NT2/D1 (cell line): ENCODE data around the gene KLHL17.
A peak's percentile ranks its signal among the peaks of the same experiment; 100 is the strongest.

Source experiments
- DNase-seq: peaks from one replicate; pipeline ENCODE4 v3.0.0-alpha.2; 2011; ENCODE audit warnings: low read depth, low spot score
- H3K27me3 ChIP-seq: 2 replicates; pipeline ENCODE4 v1.6.0; 2011; ENCODE audit warnings: mild to moderate bottlenecking; ENCODE audit not compliant: insufficient read length, insufficient read depth
- H3K36me3 ChIP-seq: 2 replicates; pipeline ENCODE4 v1.6.1; 2011; ENCODE audit warnings: mild to moderate bottlenecking, low read length, mixed read lengths; ENCODE audit not compliant: insufficient read depth, insufficient read length
- H3K4me1 ChIP-seq: 2 replicates; pipeline ENCODE4 v1.5.1; 2011; ENCODE audit not compliant: insufficient read depth, insufficient read length
- H3K4me3 ChIP-seq: 2 replicates; pipeline ENCODE4 v1.5.1; 2011; ENCODE audit warnings: low read depth; ENCODE audit not compliant: insufficient read length
- H3K9ac ChIP-seq: 2 replicates; pipeline ENCODE4 v1.6.0; 2011; ENCODE audit warnings: low read depth; ENCODE audit not compliant: insufficient read length
- H3K9me3 ChIP-seq: 2 replicates; pipeline ENCODE4 v1.5.1; 2011; ENCODE audit warnings: mild to moderate bottlenecking, low read length; ENCODE audit not compliant: insufficient read depth
- SUZ12 ChIP-seq: IDR thresholded peaks from 2 replicates; pipeline ENCODE4 v1.6.1; 2011; ENCODE audit not compliant: insufficient read length, insufficient read depth; ENCODE audit errors: extremely low read depth
- YY1 ChIP-seq: IDR thresholded peaks from 2 replicates; pipeline ENCODE4 v1.6.1; 2011; ENCODE audit not compliant: insufficient read length, insufficient read depth
- ZNF274 ChIP-seq: IDR thresholded peaks from 2 replicates; pipeline ENCODE4 v1.6.1; 2011; ENCODE audit warnings: mild to moderate bottlenecking, low read depth, low read length

KLHL17 gene

DNA sequence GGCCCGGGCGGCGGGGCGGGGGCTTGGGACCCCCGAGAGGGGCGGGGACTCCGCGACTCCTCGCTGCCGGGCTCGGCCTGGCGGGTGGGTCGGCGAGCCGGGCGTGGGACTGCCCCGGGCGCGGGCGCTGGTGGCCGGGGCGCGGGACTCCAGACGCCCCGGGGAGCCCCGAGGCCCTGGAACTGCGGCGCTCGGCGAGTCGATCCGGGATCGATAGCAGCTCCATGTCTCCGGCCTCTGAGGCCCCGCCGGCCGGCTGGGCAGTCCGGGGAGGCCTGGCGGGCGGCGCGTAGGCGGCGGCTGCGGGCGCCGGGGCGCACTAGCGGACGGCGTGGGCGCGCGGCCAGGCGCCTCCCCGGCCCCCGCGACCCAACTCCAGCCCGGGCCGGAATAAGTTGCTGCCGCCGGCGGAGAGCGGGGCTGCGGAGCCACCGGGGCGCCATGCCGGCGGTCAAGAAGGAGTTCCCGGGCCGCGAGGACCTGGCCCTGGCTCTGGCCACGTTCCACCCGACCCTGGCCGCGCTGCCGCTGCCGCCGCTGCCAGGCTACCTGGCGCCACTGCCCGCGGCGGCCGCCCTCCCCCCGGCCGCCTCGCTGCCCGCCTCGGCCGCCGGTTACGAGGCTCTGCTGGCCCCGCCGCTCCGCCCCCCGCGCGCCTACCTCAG is 36.3 kb upstream of the KLHL17 start:
- no peak for DNase-seq
- Histone ChIP-seq H3K9me3 (no peaks in the 10 kb centered on the region), H3K9ac (peak overlapping the region; percentile 67), H3K27me3 (peaks cover 91% of the 10 kb centered on the region), H3K4me3 (peak overlapping the region; percentile 51), H3K36me3 (no peaks in the 10 kb centered on the region), H3K4me1 (peaks cover 18% of the 10 kb centered on the region)
- TF ChIP-seq SUZ12 (no peak), YY1 (no peak), ZNF274 (no peak)

DNA sequence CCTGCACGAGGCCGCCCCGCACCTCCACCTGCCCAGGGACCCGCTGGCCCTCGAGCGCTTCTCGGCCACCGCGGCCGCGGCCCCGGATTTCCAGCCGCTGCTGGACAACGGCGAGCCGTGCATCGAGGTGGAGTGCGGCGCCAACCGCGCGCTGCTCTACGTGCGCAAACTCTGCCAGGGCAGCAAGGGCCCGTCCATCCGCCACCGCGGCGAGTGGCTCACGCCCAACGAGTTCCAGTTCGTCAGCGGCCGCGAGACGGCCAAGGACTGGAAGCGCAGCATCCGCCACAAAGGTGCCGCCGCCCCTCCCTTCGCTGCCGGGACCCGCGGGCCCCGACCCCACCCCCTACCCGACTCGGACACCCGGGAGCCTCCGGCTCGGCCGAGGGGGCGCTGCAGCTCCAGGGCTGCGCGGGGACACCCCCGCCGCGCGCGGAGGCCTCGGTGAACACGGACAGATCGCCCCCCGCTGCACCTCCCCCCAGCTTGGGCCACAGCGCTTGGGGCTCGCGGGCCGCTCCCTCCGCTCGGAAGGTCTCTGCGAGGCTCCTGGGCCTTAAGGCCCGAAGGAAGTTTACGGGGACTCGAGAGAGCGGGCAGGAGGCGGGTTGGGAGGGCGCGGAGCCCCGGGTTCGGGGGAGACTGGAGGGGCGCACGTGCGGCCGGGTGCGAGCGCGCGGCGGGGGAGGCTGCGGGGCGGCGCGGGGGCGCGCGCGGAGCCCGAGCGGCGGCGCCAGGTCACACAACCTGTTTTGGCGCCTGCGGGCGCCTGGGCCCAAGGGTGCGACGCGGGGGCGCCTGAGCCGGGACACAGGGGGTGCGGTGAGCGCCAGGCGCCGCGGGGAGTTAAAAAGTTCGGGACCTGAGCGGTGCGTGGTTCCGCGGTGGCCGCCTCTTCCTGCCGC is 35.5 kb upstream of the KLHL17 start:
- no peak for TF ChIP-seq ZNF274
- Histone ChIP-seq H3K9me3 (no peaks in the 10 kb centered on the region), H3K36me3 (no peaks in the 10 kb centered on the region), H3K4me1 (peaks cover 18% of the 10 kb centered on the region), H3K9ac (peak overlapping the region; percentile 67), H3K27me3 (peaks cover 90% of the 10 kb centered on the region), H3K4me3 (peak overlapping the region; percentile 51)
- no peak for DNase-seq

DNA sequence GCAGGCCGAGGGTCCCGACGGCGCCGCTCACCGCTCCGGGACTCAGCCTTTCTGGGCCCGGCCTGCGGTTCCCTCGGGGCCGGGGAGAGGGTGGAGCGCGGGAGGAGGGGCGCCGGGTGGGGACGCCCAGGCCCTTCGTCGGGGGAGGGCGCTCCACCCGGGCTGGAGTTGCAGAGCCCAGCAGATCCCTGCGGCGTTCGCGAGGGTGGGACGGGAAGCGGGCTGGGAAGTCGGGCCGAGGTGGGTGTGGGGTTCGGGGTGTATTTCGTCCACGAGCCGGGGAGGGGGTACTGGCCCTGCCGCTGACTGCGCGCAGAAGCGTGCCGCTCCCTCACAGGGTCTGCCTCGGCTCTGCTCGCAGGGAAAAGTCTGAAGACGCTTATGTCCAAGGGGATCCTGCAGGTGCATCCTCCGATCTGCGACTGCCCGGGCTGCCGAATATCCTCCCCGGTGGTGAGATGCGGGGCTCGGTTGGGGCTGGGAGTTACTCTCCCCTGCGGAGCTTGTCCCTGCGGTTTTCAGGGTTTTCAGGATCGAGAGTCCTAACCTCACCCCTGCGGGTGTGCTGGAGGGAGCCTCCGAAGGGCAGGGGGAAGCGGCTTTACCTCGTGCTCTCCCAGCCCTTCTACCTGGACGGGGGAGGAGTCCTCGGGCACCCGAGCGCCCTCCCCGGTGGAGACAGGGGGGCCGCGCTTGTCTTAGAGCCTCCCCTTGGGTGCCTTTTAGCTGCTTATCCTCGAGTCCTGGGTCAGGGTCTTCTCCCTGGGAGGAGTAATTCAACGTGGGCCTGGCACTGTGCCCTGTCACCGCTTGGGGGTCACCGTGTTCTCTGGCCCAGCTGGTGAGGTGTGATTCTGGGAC is 34.6 kb upstream of the KLHL17 start:
- Histone ChIP-seq H3K36me3 (no peaks in the 10 kb centered on the region), H3K4me3 (peak overlapping the region; percentile 51), H3K27me3 (peaks cover 89% of the 10 kb centered on the region), H3K9me3 (no peaks in the 10 kb centered on the region), H3K4me1 (peaks cover 19% of the 10 kb centered on the region), H3K9ac (peak overlapping the region; percentile 16)
- no peak for TF ChIP-seq YY1
- TF ChIP-seq SUZ12, result peak; percentile 66
- no peak for TF ChIP-seq ZNF274
- DNase-seq, result no peak

DNA sequence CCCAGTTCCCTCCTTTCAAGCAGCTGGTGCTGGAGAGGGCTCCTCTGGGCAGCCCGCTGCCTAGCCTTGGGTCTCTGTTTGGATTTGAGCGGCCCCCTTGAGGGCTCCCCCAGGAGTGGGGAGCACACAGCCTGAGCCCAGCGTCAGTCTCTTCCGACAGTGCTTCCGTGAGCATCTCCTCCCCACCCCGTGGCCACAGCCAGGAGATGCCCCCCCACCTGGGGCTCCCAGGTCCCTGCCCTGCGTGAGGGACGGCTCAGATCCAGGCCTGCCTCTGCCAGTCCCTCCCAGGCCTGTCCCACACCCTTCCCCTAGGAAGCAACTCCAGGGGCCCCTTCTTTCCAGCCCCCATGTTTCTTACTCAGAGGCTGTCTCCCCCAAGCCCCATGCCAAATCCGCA is 33.1 kb upstream of the KLHL17 start:
- no peak overlapping the region for H3K4me3 ChIP-seq
- TF ChIP-seq SUZ12, result no peak
- TF ChIP-seq YY1, result no peak
- peaks cover 80% of the 10 kb centered on the region for H3K27me3 ChIP-seq

DNA sequence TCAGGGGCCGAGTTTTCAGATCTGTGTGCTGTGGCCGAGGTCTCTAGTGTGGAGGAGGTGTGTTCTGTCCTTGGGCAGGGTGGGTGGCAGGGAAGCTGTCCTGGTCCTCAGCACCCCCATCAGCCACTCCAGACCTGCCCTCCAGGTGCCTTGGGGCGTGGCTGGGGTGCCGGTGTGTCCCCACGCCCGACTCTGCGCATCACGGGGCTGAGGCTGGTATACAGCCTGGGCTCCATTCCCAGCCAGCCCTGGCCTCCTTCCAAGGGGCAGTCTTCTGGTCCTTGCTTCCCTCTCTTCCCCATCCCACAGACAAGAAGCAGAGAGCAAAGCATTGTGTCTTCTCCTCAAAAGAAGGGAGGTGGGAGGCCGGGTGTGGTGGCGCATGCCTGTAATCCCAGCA is 32.6 kb upstream of the KLHL17 start:
- Histone ChIP-seq H3K4me3 (no peak overlapping the region), H3K9me3 (no peaks in the 10 kb centered on the region), H3K9ac (no peak overlapping the region), H3K36me3 (no peaks in the 10 kb centered on the region), H3K27me3 (peaks cover 79% of the 10 kb centered on the region), H3K4me1 (peaks cover 15% of the 10 kb centered on the region)
- DNase-seq, result no peak
- TF ChIP-seq ZNF274 (no peak), YY1 (no peak), SUZ12 (no peak)

More for the DNA sequence above, 33.1 kb upstream of the KLHL17 start:
- H3K36me3 ChIP-seq, result no peaks in the 10 kb centered on the region
- no peaks in the 10 kb centered on the region for H3K9me3 ChIP-seq
- no peak for DNase-seq
- H3K9ac ChIP-seq, result no peak overlapping the region
- H3K4me1 ChIP-seq, result peaks cover 15% of the 10 kb centered on the region

DNA sequence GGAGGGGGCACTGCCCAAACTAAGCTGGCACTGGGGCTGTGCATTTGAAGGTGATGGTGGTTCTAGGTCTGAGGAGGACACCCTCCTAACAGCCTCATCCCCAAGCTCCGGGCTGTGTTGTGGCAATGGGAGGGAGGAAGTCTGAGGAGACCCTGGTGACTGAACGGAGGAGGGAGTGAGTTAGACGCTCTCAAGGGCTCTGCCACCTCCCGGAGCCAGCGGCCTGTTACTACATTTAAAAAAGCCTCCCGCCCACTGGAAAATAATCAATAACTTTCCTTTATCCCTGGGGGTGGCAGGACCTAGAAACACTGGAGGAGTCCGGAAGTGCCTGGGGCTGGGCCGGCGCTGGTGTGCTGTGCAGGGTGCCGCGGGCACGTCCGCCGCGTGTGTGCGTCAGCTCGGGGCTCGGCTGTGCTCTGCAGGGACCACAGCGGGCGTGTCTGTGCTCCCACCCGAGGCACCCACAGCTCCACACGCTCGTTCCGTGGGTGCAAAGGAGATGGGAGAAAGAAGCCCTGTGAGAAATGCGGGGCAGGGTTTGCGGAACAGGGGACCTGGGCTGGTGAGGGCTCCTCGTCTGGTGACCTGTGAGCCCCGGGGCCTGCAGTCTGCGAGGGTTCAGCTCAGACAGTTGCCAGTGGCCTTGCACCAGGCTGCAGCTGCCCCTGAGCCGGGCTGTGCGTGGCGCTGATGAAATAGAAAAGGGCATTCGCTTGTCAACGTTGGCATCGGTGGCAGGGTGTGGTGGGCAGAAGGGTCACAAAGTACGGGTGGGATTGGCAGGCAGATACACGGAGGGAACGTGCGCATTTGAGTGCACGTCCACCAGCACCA is 31.3 kb upstream of the KLHL17 start:
- no peaks in the 10 kb centered on the region for H3K9me3 ChIP-seq
- no peak overlapping the region for H3K9ac ChIP-seq
- no peak overlapping the region for H3K4me3 ChIP-seq
- H3K36me3 ChIP-seq, result no peaks in the 10 kb centered on the region
- peaks cover 14% of the 10 kb centered on the region for H3K4me1 ChIP-seq
- DNase-seq, result no peak
- peaks cover 77% of the 10 kb centered on the region for H3K27me3 ChIP-seq
- TF ChIP-seq ZNF274 (no peak), YY1 (no peak), SUZ12 (no peak)
